HepG2 (cell line): ENCODE data around the gene GRIK2. TPM values are rescaled to one million over a fixed set of nuclear protein-coding genes. Genes with fewer than 3 reads are reported as not detected.

Experiments used
- ATAC-seq: fragments of 200-7000 bp; cut with Tn5 transposase; 3 replicates; pipeline ENCODE4 v1.9.1; 2020; ENCODE audit warnings: mild to moderate bottlenecking, moderate library complexity
- BruUV-seq: library from RNA; stranded (reverse); fragments of 400-500 nt; replicated peaks from 2 replicates; lab custom pipeline; 2021; lab: Mats Ljungman, UMichigan
- CTCF ChIA-PET: fragments of 300-600 bp; formaldehyde crosslinking; extraction: SDS; loops from one replicate; lab custom pipeline; 2021; ENCODE audit warnings: low total read pairs, inconsistent platforms, low intra/inter-chr PET ratio; lab: Yijun Ruan, JAX
- POLR2A ChIA-PET: fragments of 350-600 bp; sonication (Branson Sonifier 250); formaldehyde crosslinking; loops from one replicate; lab custom pipeline; 2020; ENCODE audit warnings: antibody characterized with exemption, inconsistent platforms; lab: Yijun Ruan, JAX
- DNase-seq: peaks from one replicate; pipeline ENCODE4 v3.0.0-alpha.2; 2015; ENCODE audit warnings: low spot score
- FAIRE-seq: peaks from 3 replicates; lab custom pipeline; 2011; peaks lifted over from hg19 to GRCh38; lab: Jason Lieb, UNC
- H2AFZ ChIP-seq: one replicate; pipeline ENCODE4 v1.6.1; 2011; ENCODE audit warnings: low read length, inconsistent platforms
- H3K27ac ChIP-seq: fragments of 300-600 bp; 3 replicates; pipeline ENCODE4 v1.8.0; 2011; ENCODE audit warnings: mixed run types, mild to moderate bottlenecking, mixed read lengths, low read length, inconsistent platforms; ENCODE audit not compliant: insufficient read depth; ENCODE audit errors: extremely low read length
- H3K27me3 ChIP-seq, 2 experiments: fragments of 200-600 bp in 1 of 2; 2 replicates in 1 of 2; 3 replicates in 1 of 2; pipeline versions ENCODE4 v1.6.0 to v1.8.0; 2011; ENCODE audit warnings: low read length in 2 of 2, mild to moderate bottlenecking in 2 of 2, moderate library complexity in 2 of 2, inconsistent platforms in 1 of 2; ENCODE audit not compliant: insufficient read depth in 2 of 2, control insufficient read depth in 1 of 2
- H3K36me3 ChIP-seq, 2 experiments: fragments of 200-600 bp in 1 of 2; replicated peaks in 1 of 2; 2 replicates in 1 of 2; 3 replicates in 1 of 2; pipeline versions ENCODE4 v1.5.1 to v1.8.0; 2011; ENCODE audit warnings: low read length in 2 of 2, inconsistent platforms in 1 of 2; ENCODE audit not compliant: insufficient read depth in 2 of 2, control insufficient read depth in 1 of 2
- H3K4me1 ChIP-seq: 2 replicates; pipeline ENCODE4 v1.5.1; 2012; ENCODE audit warnings: low read length, inconsistent platforms; ENCODE audit not compliant: insufficient read depth
- H3K4me2 ChIP-seq: 2 replicates; pipeline ENCODE4 v1.6.0; 2011; ENCODE audit warnings: low read depth, low read length, inconsistent platforms
- H3K4me3 ChIP-seq, 3 experiments: fragments of 200-600 bp in 1 of 3; sonication (generic), shearing (Covaris generic) in 1 of 3; replicated peaks in 1 of 3; 2 replicates each; pipeline ENCODE4 v1.5.1; 2011 to 2016; ENCODE audit warnings: low read length in 3 of 3, inconsistent platforms in 2 of 3, low read depth in 2 of 3, mild to moderate bottlenecking in 2 of 3, control low read depth in 1 of 3, mixed read lengths in 1 of 3; ENCODE audit not compliant: insufficient read depth in 1 of 3
- H3K79me2 ChIP-seq: one replicate; pipeline ENCODE4 v1.6.1; 2011; ENCODE audit warnings: low read length, inconsistent platforms; ENCODE audit not compliant: insufficient read depth
- H3K9ac ChIP-seq: 2 replicates; pipeline ENCODE4 v1.6.0; 2011; ENCODE audit warnings: mild to moderate bottlenecking, low read depth, low read length, inconsistent platforms; ENCODE audit not compliant: insufficient read depth
- H3K9me3 ChIP-seq: 2 replicates; pipeline ENCODE4 v1.5.1; 2012; ENCODE audit warnings: mild to moderate bottlenecking, low read length
- H4K20me1 ChIP-seq: 2 replicates; pipeline ENCODE4 v1.6.0; 2011; ENCODE audit warnings: inconsistent platforms, mild to moderate bottlenecking, low read length, moderate library complexity; ENCODE audit not compliant: insufficient read depth
- ELK4 ChIP-seq: sonication (generic); formaldehyde crosslinking; IDR thresholded peaks from 2 replicates; pipeline ENCODE4 v1.9.0; 2021; ENCODE audit warnings: missing genetic modification reagents, borderline replicate concordance
- ETV6 ChIP-seq: sonication (generic); formaldehyde crosslinking; conservative IDR thresholded peaks from 2 replicates; pipeline ENCODE4 v1.4.0; 2020; ENCODE audit warnings: missing genetic modification reagents
- FOXC1 ChIP-seq: sonication (generic); formaldehyde crosslinking; IDR thresholded peaks from 2 replicates; pipeline ENCODE4 v1.8.0; 2022; ENCODE audit warnings: mild to moderate bottlenecking, missing genetic modification reagents, borderline replicate concordance
- FOXM1 ChIP-seq: sonication (generic); formaldehyde crosslinking; IDR thresholded peaks from 2 replicates; pipeline ENCODE4 v1.5.0; 2020; ENCODE audit warnings: missing genetic modification reagents
- HCFC1 ChIP-seq: fragments of 150-350 bp; IDR thresholded peaks from 2 replicates; pipeline ENCODE4 v1.6.1; 2014; ENCODE audit warnings: low read depth, low read length
- HES4 ChIP-seq: sonication (generic); formaldehyde crosslinking; IDR thresholded peaks from 2 replicates; pipeline ENCODE4 v1.9.0; 2021; ENCODE audit warnings: mild to moderate bottlenecking, missing genetic modification reagents, borderline replicate concordance
- KAT8 ChIP-seq: IDR thresholded peaks from 2 replicates; pipeline ENCODE4 v1.6.1; 2016; ENCODE audit warnings: missing genetic modification reagents, missing compliant biosample characterization
- MYNN ChIP-seq: sonication (generic); formaldehyde crosslinking; IDR thresholded peaks from 2 replicates; pipeline ENCODE4 v1.4.0; 2020; ENCODE audit warnings: mild to moderate bottlenecking, low read depth, missing genetic modification reagents
- NCOA2 ChIP-seq: sonication (generic); formaldehyde crosslinking; IDR thresholded peaks from 2 replicates; pipeline ENCODE4 v1.8.0; 2022; ENCODE audit warnings: inconsistent platforms
- NFRKB ChIP-seq: fragments of 450-650 bp; IDR thresholded peaks from 2 replicates; pipeline ENCODE4 v1.6.1; 2017
- PBX3 ChIP-seq: sonication (generic); formaldehyde crosslinking; IDR thresholded peaks from 2 replicates; pipeline ENCODE4 v1.8.1; 2023; ENCODE audit warnings: missing genetic modification reagents, inconsistent platforms, borderline replicate concordance
- POLR2G ChIP-seq: fragments of 200-400 bp; formaldehyde crosslinking; IDR thresholded peaks from 2 replicates; pipeline ENCODE4 v1.6.1; 2018; ENCODE audit warnings: mild to moderate bottlenecking, low read depth, low read length, moderate library complexity
- PPARG ChIP-seq: conservative IDR thresholded peaks from 2 replicates; pipeline ENCODE4 v1.6.1; 2016; ENCODE audit warnings: missing biosample characterization, missing genetic modification reagents
- SIX1 ChIP-seq: sonication (generic); formaldehyde crosslinking; IDR thresholded peaks from 2 replicates; pipeline ENCODE4 v1.4.0; 2020; ENCODE audit warnings: missing genetic modification reagents, borderline replicate concordance
- ZNF3 ChIP-seq: IDR thresholded peaks from 2 replicates; pipeline ENCODE4 v1.7.0; 2017; ENCODE audit warnings: inconsistent platforms
- ZNF30 ChIP-seq: sonication (generic); formaldehyde crosslinking; IDR thresholded peaks from 2 replicates; pipeline ENCODE4 v1.5.0; 2020; ENCODE audit warnings: mild to moderate bottlenecking, missing genetic modification reagents
- ZNF512 ChIP-seq: sonication (generic); formaldehyde crosslinking; IDR thresholded peaks from 2 replicates; pipeline ENCODE4 v1.4.0; 2020; ENCODE audit warnings: mild to moderate bottlenecking, missing genetic modification reagents
- ZNF552 ChIP-seq: sonication (generic); formaldehyde crosslinking; IDR thresholded peaks from 2 replicates; pipeline ENCODE4 v1.9.0; 2022; ENCODE audit warnings: missing genetic modification reagents, mild to moderate bottlenecking, borderline replicate concordance
- ZNF639 ChIP-seq: conservative IDR thresholded peaks from 2 replicates; pipeline ENCODE4 v1.6.1; 2018; ENCODE audit warnings: missing genetic modification reagents
- WGBS: methylation state at CpG from one replicate; pipeline ENCODE4 v1.1.6; 2017; ENCODE audit warnings: low lambda C conversion rate; 5-methylcytosine and 5-hydroxymethylcytosine counted together
- in situ Hi-C: cut with HindIII; loops from 2 replicates; pipeline ENCODE4 v1.10.0; 2017; ENCODE audit warnings: low pct_unique_long_range_greater_than_20kb; ENCODE audit not compliant: extremely low pct_ligation_motif_present
- intact Hi-C: fragments of 100-400 bp; cut with micrococcal nuclease; formaldehyde crosslinking; loops from one replicate; pipeline ENCODE4 v1.10.0; 2022; ENCODE audit not compliant: unreplicated experiment
- polyA plus RNA-seq, 8 experiments: library from polyadenylated mRNA; depleted of rRNA in 3 of 8; stranded (reverse) in 7 of 8; unstranded in 1 of 8; fragments of >200 nt; fragmentation: Illumina TruSeq in 4 of 8; extraction: Trizol in 4 of 8; gene quantifications; 2 replicates each; pipeline versions ENCODE4 v1.2.1 to v1.2.3, GENCODE V29; 2011 to 2016; ENCODE audit warnings: low read depth in 4 of 8, missing spikeins in 1 of 8, mixed read lengths in 1 of 8; ENCODE audit not compliant: insufficient read depth in 1 of 8
- total RNA-seq, 5 experiments: library from RNA; depleted of rRNA; stranded (reverse); fragments of >200 nt; fragmentation: Illumina TruSeq; extraction: Trizol; gene quantifications; 2 replicates each; pipeline ENCODE4 v1.2.3, GENCODE V29; 2016; ENCODE audit warnings: low read depth in 1 of 5

GRIK2 gene
- total and polyA plus RNA-seq, 2 of the 13 experiments (the other 11 are each of a cell fraction or from before 2014, with no cell fraction given): not detected

GRCh38 chr6:102051001-102051400 lies 657.5 kb downstream of the GRIK2 start:
- in situ Hi-C loops: no loop called here
- no peak for TF ChIP-seq FOXC1 (CRISPR knock-in tag)
- no peak for TF ChIP-seq HCFC1
- no peak for TF ChIP-seq PBX3 (CRISPR knock-in tag)
- TF ChIP-seq ZNF512 (CRISPR knock-in tag): no peak
- no peak for TF ChIP-seq POLR2G
- TF ChIP-seq ZNF3 (CRISPR knock-in tag): no peak
- TF ChIP-seq KAT8: no peak
- no peak for TF ChIP-seq ELK4 (CRISPR knock-in tag)
- no peak for TF ChIP-seq ETV6 (CRISPR knock-in tag)
- TF ChIP-seq MYNN (CRISPR knock-in tag): no peak
- TF ChIP-seq ZNF30 (CRISPR knock-in tag): no peak
- TF ChIP-seq FOXM1 (CRISPR knock-in tag): no peak
- no peak for TF ChIP-seq NCOA2 (CRISPR knock-in tag)
- no peak for TF ChIP-seq NFRKB
- no peak for TF ChIP-seq HES4 (CRISPR knock-in tag)
- no peak for TF ChIP-seq ZNF552
- no peak for TF ChIP-seq ZNF639
- TF ChIP-seq SIX1 (CRISPR knock-in tag): no peak
- no peak for TF ChIP-seq PPARG (CRISPR knock-in tag)
- no peaks in the 10 kb centered on the region for H3K4me1 ChIP-seq
- no peak overlapping the region for H3K9ac ChIP-seq
- ChIA-PET CTCF (no interaction called here), POLR2A (no interaction called here)
- no peak overlapping the region for H2AFZ ChIP-seq
- 36% methylated on average over 1 of the region's 1 CpG for WGBS
- no peaks in the 10 kb centered on the region for H3K27me3 ChIP-seq
- no peak overlapping the region for H3K27ac ChIP-seq
- H3K4me3 ChIP-seq: no peak overlapping the region
- no TSS peak for BruUV-seq
- H3K4me2 ChIP-seq: no peak overlapping the region
- H4K20me1 ChIP-seq: peaks cover 2% of the 10 kb centered on the region; the same call in 1 of the 2 replicates
- DNase-seq (no peak), ATAC-seq (no peak), FAIRE-seq (no peak)
- no peaks in the 10 kb centered on the region for H3K9me3 ChIP-seq
- intact Hi-C loops: no loop called here
- no peaks in the 10 kb centered on the region for H3K36me3 ChIP-seq
- no peaks in the 10 kb centered on the region for H3K79me2 ChIP-seq
